Pancreas (tissue), 10 donors: ENCODE results near the gene SLC45A3. TPM values are rescaled to one million over a fixed set of nuclear protein-coding genes. Genes with fewer than 3 reads are reported as not detected.

Source experiments
- ATAC-seq, 4 donors: fragments of 200-7000 bp; cut with Tn5 transposase; one replicate each; pipeline versions ENCODE4 v1.8.0 to v1.9.1; 2020; ENCODE audit warnings: mild to moderate bottlenecking in 4 of 4, moderate library complexity in 4 of 4
- DNase-seq, 6 donors: peaks; one replicate each; pipeline ENCODE4 v3.0.0-alpha.2; 2020
- FAIRE-seq: peaks from 2 replicates; lab custom pipeline; 2012; peaks lifted over from hg19 to GRCh38; lab: Jason Lieb, UNC
- H3K27ac ChIP-seq, 4 donors: fragments of 200-600 bp; sonication (generic); 1 replicate in 3 of 4; 2 replicates in 1 of 4; pipeline versions ENCODE4 v1.5.0 to v1.8.0; 2020
- H3K27me3 ChIP-seq, 4 donors: fragments of 200-600 bp; one replicate each; pipeline ENCODE4 v1.8.0; 2021
- H3K36me3 ChIP-seq, 3 donors: fragments of 200-600 bp; sonication (generic) in 1 of 3; one replicate each; pipeline versions ENCODE4 v1.5.0 to v1.8.0; 2020 to 2021
- H3K4me1 ChIP-seq, 3 donors: fragments of 200-600 bp; one replicate each; pipeline ENCODE4 v1.8.0; 2021
- H3K4me3 ChIP-seq, 4 donors: fragments of 200-600 bp; sonication (generic) in 2 of 4; one replicate each; pipeline versions ENCODE4 v1.5.0 to v1.8.0; 2020 to 2021
- H3K9me3 ChIP-seq, 4 donors: fragments of 200-600 bp; one replicate each; pipeline ENCODE4 v1.8.0; 2021
- whole genome bisulfite sequencing, 2 donors: extraction: QIAGEN DNeasy Blood & Tissue Kit; methylation state at CpG; one replicate each; pipeline ENCODE4 v1.1.7; 2013; 5-methylcytosine and 5-hydroxymethylcytosine counted together
- intact Hi-C, 3 donors: fragments of 100-400 bp; cut with DNase I; formaldehyde crosslinking; loops; one replicate each; pipeline versions ENCODE4 v1.11.1 to v1.14.2; 2022
- polyA plus RNA-seq, 2 donors: library from polyadenylated mRNA; stranded (reverse); fragments of 200-250 nt; gene quantifications; one replicate each; pipeline ENCODE4 v1.2.3, GENCODE V29; 2013
- total RNA-seq, 6 donors: library from RNA; stranded (reverse); fragmentation: NEBNext Ultra II Directional in 4 of 6; extraction: Animal tissue kit (Norgen Biotek cat#: 25700) in 4 of 6; gene quantifications; one replicate each; pipeline versions ENCODE4 v1.2.1 to v1.2.4, GENCODE V29; 2021 to 2023
- TF ChIP-seq, protein P1 (sequence below), 4 donors: fragments of 200-600 bp; sonication (generic) in 3 of 4; IDR thresholded peaks; one replicate each; pipeline versions ENCODE4 v1.5.0 to v1.8.0; 2021; ENCODE audit warnings: antibody characterized with exemption in 4 of 4
- donor health status: healthy with polysubstance abuse.
- donor health status: DM: no; HTN: no; CAD: no; lungs with moderate emphysema.
- donor health status: DM: no; HTN: no; CAD: no.
- donor health status: control.
- donor health status: control.
- donor health status: Bipolar disorder and iron deficiency.
- donor health status: DM: yes; HTN: yes; CAD: no.
- donor health status: DM: no; HTN: no; CAD: no.
- donor health status: DM: no; HTN: no; CAD: no.
- donor health status: DM: yes; HTN: yes; CAD: no.

Gene SLC45A3
- total and polyA plus RNA-seq, 8 donors, result 0.28 to 4.7 (median 1.3) TPM

DNA sequence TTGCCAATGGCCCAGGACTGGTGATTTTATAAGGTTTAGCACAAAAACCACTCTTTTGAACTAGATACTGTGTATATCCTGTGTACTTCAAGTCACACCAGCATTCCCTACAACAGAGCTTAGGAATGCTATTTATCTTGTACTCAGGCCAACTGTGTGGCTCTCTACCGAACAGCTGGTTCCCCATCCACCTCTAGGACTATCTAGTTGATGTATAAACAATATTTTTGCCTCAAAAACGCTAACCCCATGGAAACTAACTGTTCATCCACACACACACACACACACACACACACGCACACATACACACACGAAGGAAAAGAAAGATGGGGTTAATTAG is 28.7 kb upstream of the SLC45A3 start:
- TF ChIP-seq, protein P1, sequence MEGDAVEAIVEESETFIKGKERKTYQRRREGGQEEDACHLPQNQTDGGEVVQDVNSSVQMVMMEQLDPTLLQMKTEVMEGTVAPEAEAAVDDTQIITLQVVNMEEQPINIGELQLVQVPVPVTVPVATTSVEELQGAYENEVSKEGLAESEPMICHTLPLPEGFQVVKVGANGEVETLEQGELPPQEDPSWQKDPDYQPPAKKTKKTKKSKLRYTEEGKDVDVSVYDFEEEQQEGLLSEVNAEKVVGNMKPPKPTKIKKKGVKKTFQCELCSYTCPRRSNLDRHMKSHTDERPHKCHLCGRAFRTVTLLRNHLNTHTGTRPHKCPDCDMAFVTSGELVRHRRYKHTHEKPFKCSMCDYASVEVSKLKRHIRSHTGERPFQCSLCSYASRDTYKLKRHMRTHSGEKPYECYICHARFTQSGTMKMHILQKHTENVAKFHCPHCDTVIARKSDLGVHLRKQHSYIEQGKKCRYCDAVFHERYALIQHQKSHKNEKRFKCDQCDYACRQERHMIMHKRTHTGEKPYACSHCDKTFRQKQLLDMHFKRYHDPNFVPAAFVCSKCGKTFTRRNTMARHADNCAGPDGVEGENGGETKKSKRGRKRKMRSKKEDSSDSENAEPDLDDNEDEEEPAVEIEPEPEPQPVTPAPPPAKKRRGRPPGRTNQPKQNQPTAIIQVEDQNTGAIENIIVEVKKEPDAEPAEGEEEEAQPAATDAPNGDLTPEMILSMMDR (IDR thresholded peaks at IDR 0.05), result no peak
- Histone ChIP-seq H3K4me1 (no peaks in the 10 kb centered on the region), H3K36me3 (no peaks in the 10 kb centered on the region), H3K9me3 (no peaks in the 10 kb centered on the region), H3K27me3 (no peaks in the 10 kb centered on the region), H3K27ac (no peak overlapping the region), H3K4me3 (no peak overlapping the region)
- ATAC-seq, result peak in 2 of 4 donors; percentile 33 to 39
- FAIRE-seq, result no peak
- intact Hi-C loops, result no loop called here
- no peak for DNase-seq
- 36 to 46% methylated on average over 4 of the region's 4 CpGs for WGBS, 2 donors

DNA sequence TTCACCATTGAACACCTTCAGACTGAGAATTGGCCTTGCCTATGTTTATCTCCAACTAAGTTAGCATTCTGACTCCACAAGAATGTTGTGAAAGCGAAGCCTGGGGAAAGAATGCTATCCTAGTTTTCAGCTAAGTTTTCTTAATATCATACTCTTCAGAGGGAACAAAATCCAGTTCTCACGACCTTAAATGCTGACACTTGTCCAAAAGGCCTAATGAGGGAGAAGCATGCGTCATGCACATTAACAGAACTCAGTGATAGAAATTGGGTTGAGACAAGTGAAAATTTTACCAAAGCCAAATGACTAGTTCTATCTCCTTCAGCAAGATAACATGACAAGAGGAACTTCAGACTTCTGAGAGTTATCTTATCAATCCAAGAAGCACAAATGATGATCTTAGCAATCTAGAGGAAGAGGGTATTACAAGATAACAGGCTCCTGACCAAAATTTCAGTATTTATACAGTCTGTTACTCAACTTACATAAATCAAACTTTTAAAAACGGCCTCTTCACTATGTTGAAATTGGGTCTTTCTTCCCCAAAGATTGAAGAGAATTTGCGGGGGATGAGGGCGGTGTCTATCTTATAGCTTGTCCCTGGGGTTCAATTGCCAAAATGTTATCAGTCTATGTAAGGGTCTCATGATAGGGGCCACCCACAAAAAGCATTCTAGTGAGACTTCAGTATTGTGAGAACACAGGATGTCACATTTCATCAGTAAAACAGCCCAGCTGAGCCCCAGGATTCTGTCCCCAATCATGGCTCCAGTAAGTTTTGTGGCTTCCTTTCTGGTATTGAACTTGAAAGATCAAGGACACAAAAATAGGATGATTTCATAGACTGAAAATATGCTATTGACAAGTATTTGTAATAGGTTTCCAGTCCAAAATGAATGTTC is 26.5 kb upstream of the SLC45A3 start:
- ATAC-seq (no peak), DNase-seq (no peak), FAIRE-seq (no peak)
- no peaks in the 10 kb centered on the region for H3K9me3 ChIP-seq
- no peaks in the 10 kb centered on the region for H3K36me3 ChIP-seq
- TF ChIP-seq, protein P1 (IDR thresholded peaks at IDR 0.05), result no peak
- intact Hi-C loops, result no loop called here
- no peaks in the 10 kb centered on the region for H3K4me1 ChIP-seq
- no peaks in the 10 kb centered on the region for H3K27me3 ChIP-seq
- WGBS, 2 donors, result 87 to 88% methylated on average over 6 of the region's 6 CpGs
- H3K27ac ChIP-seq, result no peak overlapping the region
- H3K4me3 ChIP-seq, result no peak overlapping the region

DNA sequence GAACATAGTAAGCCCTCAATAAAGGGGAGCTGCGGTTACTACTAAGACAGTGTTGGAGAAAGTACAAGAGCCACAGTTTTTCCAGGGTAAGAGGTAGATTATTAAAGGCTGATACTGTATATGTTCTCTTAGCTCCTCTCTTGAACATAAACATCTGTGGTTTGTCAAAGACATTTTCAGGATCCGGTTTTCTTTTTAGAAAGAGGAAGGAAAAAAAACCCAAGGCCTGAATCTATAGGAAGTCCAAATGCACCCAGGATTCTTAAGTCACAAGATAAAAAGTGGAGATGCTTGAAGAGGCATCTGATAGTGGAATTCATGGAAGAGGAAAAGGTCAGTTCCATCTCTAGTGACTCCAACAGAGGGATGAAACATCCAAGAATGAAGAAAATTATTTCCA is 24.6 kb upstream of the SLC45A3 start:
- no peak for DNase-seq
- no peaks in the 10 kb centered on the region for H3K27me3 ChIP-seq
- intact Hi-C loops, result loop anchor here in 1 of 3 donors (5.0 kb wide), 1 partner anchor 43 kb away; no protein-coding TSS in a partner anchor
- no peak overlapping the region for H3K27ac ChIP-seq
- TF ChIP-seq, protein P1 (IDR thresholded peaks at IDR 0.05), result no peak
- no peak for ATAC-seq
- no peaks in the 10 kb centered on the region for H3K36me3 ChIP-seq
- H3K4me3 ChIP-seq, result no peak overlapping the region
- no peak for FAIRE-seq
- no peaks in the 10 kb centered on the region for H3K9me3 ChIP-seq
- no peaks in the 10 kb centered on the region for H3K4me1 ChIP-seq
- WGBS, 2 donors, result 92 to 94% methylated on average over 2 of the region's 2 CpGs

DNA sequence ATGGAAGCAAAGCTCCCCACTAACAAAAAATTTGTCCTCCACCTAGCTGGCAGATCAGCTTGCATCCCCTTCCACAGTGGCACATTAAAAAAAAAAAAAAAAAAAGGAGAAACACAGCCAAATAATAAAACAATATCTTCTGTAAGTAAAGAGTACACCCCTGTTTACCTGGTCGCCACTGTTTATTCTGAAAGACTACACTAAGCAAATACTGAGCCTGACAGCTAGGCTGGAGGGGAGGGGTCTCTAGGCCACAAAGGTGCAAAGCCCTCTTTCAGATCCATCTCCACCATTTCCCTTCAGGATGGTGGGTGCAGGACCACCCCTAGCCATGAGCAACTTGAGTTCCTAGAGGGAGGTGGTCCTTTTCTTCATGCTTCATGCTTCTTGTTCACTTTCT is 22.8 kb upstream of the SLC45A3 start:
- intact Hi-C loops, result loop anchor here in 1 of 3 donors (5.0 kb wide), 1 partner anchor 41 kb away; no protein-coding TSS in a partner anchor
- peak in 3 of 4 donors; percentile 71 to 77 (median 74) for ATAC-seq

More for the DNA sequence above, 22.8 kb upstream of the SLC45A3 start:
- no peak for DNase-seq
- 33 to 34% methylated on average over 1 of the region's 1 CpG for WGBS, 2 donors
- no peak for FAIRE-seq
- H3K27me3 ChIP-seq, result no peaks in the 10 kb centered on the region
- H3K4me1 ChIP-seq, result no peaks in the 10 kb centered on the region
- H3K27ac ChIP-seq, result no peak overlapping the region
- no peaks in the 10 kb centered on the region for H3K36me3 ChIP-seq
- no peaks in the 10 kb centered on the region for H3K9me3 ChIP-seq
- H3K4me3 ChIP-seq, result no peak overlapping the region
- TF ChIP-seq, protein P1 (IDR thresholded peaks at IDR 0.05), result no peak
